Activated CD8-positive, alpha-beta T cell treated with anti-CD3 and anti-CD28 coated beads, Interleukin-2, amount 10 ng/mL, durations not matched to agents 7 days and 5 days (primary cell): ENCODE measurements around the gene ZNF221. TPM values are rescaled to one million over a fixed set of nuclear protein-coding genes. Genes with fewer than 3 reads are reported as not detected.

ENCODE experiments used
- ATAC-seq: fragments of 150-1000 bp; cut with Tn5 transposase; one replicate; pipeline ENCODE4 v1.10.0; 2021; ENCODE audit warnings: moderate library complexity
- CTCF ChIA-PET: fragments of 350-600 bp; sonication (Branson Sonifier 250); formaldehyde crosslinking; loops from one replicate; lab custom pipeline; 2021; ENCODE audit warnings: antibody characterized with exemption; lab: Charles Lee
- POLR2A ChIA-PET: fragments of 350-600 bp; sonication (Branson Sonifier 250); formaldehyde crosslinking; loops from one replicate; lab custom pipeline; 2021; ENCODE audit warnings: antibody characterized with exemption; lab: Charles Lee
- DNase-seq: peaks from one replicate; pipeline ENCODE4 v3.0.0-alpha.2; 2020
- H3K27ac Mint-ChIP-seq: one replicate; pipeline ENCODE4 v1.8.0; 2021; ENCODE audit warnings: mild to moderate bottlenecking, mixed read lengths
- H3K27me3 Mint-ChIP-seq: one replicate; pipeline ENCODE4 v1.8.0; 2021; ENCODE audit warnings: low read depth, mixed read lengths
- H3K36me3 Mint-ChIP-seq: one replicate; pipeline ENCODE4 v1.8.0; 2021; ENCODE audit warnings: low read depth, mixed read lengths
- H3K4me1 Mint-ChIP-seq: one replicate; pipeline ENCODE4 v1.8.0; 2021; ENCODE audit warnings: low read depth, mixed read lengths
- H3K4me3 Mint-ChIP-seq: one replicate; pipeline ENCODE4 v1.8.0; 2021; ENCODE audit warnings: mild to moderate bottlenecking, mixed read lengths
- H3K9me3 Mint-ChIP-seq: one replicate; pipeline ENCODE4 v1.8.0; 2022; ENCODE audit warnings: mixed read lengths; ENCODE audit not compliant: insufficient read depth
- total RNA-seq, 2 experiments: library from RNA; stranded (reverse); gene quantifications; one replicate each; pipeline ENCODE4 v1.2.3, GENCODE V29; 2021

The ZNF221 gene
- total RNA-seq: 1 to 10 TPM; 1.9 TPM

- Mint-ChIP-seq H3K27me3 (peaks cover 13% of the 10 kb centered on the region), H3K4me1 (peaks cover 11% of the 10 kb centered on the region), H3K4me3 (peak within 1 kb of the TSS; percentile 93), H3K27ac (peak within 1 kb of the TSS; percentile 77), H3K9me3 (peaks cover 36% of the 10 kb centered on the region), H3K36me3 (peaks cover 17% of the 10 kb centered on the region)
- ATAC-seq (peak; percentile 91), DNase-seq (peak; percentile 77)
- ChIA-PET CTCF (interaction anchor here (1.2 to 1.8 kb wide), 3 partner anchors 16 to 67 kb away, joined by 3 to 6 read pairs (median 5); partner anchors contain the start of genes ZNF404 and ZNF45), POLR2A (interaction anchor here (0.6 to 1.6 kb wide), 2 partner anchors 16 to 121 kb away, joined by 4 to 6 read pairs; partner anchors contain the start of gene ZNF45)
Measured at GRCh38 chr19:43950834-43951645, at the start of gene ZNF221. Gene ZNF221, plus strand, starts transcription at chr19:43951228. Its CDS starts 11,499 bp downstream, at chr19:43962727.

DNA sequence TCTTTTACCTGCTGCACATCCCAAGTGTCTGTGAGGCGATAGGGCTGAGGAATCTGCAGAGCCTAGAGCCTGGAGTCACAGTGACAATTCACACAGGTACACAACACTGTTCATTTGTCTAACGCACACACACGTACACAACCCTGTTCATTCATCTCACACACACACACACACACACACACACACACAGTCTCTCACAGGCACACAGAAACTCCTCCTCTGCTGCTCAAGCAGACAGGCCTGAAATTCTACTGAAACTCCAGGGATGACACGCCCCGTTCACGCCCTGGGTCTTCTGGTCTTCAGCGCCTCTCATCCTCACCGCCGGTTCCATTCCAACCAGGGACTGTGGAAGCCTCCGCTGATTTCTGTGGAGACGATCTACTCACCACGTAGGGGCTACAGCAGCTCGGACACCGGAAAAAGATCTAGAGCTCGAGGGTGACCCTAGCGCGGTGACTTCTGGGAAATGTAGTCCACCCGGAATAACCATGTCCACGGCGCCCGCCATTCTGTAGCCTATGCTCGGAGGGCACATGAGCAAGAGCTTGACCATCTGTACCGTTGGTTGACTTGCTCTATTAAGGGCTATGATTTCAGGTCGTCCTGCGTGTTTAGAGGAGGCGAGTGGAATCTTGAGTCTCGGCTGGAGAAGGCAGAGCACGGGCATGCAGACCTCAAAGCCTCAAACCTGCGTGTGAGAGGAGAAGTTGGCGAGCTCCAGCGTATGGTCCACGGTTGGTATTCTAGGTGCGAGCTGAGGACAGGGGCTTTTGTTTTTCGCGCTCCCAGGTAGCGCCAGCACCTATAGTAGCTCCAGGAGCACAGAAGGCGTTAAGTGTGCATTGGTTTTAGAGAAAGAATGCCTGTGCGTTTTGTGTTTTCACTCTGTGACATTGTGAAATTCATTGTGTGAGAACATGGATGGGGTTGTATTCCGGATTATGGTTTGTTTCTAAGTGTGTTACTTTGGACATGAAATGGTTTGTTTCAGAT lies 49.3 kb upstream of the ZNF221 start:
- CTCF ChIA-PET: interaction anchor here (1.4 kb wide), 1 partner anchor 193 kb away, joined by 4 read pairs; no protein-coding TSS in a partner anchor
- ATAC-seq (peak; percentile 95), DNase-seq (peak; percentile 78)
- POLR2A ChIA-PET: interaction anchor here (0.6 to 1.0 kb wide), 5 partner anchors 12 to 311 kb away, joined by 3 to 8 read pairs (median 4); partner anchors contain the start of gene ZNF45
- peak overlapping the region; percentile 84 for H3K4me3 Mint-ChIP-seq
- H3K4me1 Mint-ChIP-seq: peaks cover 18% of the 10 kb centered on the region
- no peaks in the 10 kb centered on the region for H3K27me3 Mint-ChIP-seq
- H3K9me3 Mint-ChIP-seq: peaks cover 61% of the 10 kb centered on the region
- H3K36me3 Mint-ChIP-seq: peaks cover 38% of the 10 kb centered on the region
- peak overlapping the region; percentile 87 for H3K27ac Mint-ChIP-seq

- H3K36me3 Mint-ChIP-seq: peaks cover 37% of the 10 kb centered on the region
- DNase-seq (no peak), ATAC-seq (no peak)
- H3K9me3 Mint-ChIP-seq: peaks cover 64% of the 10 kb centered on the region
- H3K4me3 Mint-ChIP-seq: peak overlapping the region; percentile 84
- no peak overlapping the region for H3K27ac Mint-ChIP-seq
- no peaks in the 10 kb centered on the region for H3K27me3 Mint-ChIP-seq
- POLR2A ChIA-PET: interaction anchor here (0.6 kb wide), 2 partner anchors 243 to 310 kb away, joined by 3 to 8 read pairs; no protein-coding TSS in a partner anchor
- peaks cover 18% of the 10 kb centered on the region for H3K4me1 Mint-ChIP-seq
- CTCF ChIA-PET: no interaction called here
Measured at GRCh38 chr19:43902399-43902798, 48.6 kb upstream of the ZNF221 start.

DNA sequence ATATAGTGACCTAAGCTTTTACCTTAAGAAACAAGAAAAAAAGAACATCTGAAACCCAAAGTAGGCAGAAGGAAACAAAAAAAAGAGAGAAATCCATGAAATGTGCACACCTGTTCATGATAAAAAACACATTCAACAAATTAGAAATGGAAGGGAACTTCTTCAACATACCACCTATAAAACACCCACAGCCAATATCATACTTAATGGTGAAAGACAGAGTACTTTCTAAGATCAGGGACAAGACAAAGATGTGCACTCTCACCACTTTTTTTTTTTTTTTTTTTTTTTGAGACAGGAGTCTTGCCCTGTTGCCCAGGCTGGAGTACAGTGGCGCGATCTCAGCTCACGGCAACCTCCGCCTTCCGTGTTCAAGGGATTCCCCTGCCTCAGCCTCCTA lies 45.1 kb upstream of the ZNF221 start:
- H3K27me3 Mint-ChIP-seq: no peaks in the 10 kb centered on the region
- peaks cover 19% of the 10 kb centered on the region for H3K36me3 Mint-ChIP-seq
- no peak overlapping the region for H3K27ac Mint-ChIP-seq
- ChIA-PET POLR2A (no interaction called here), CTCF (no interaction called here)
- H3K9me3 Mint-ChIP-seq: peaks cover 57% of the 10 kb centered on the region
- DNase-seq: no peak
- no peak overlapping the region for H3K4me3 Mint-ChIP-seq
- H3K4me1 Mint-ChIP-seq: peaks cover 15% of the 10 kb centered on the region
- ATAC-seq: no peak

DNA sequence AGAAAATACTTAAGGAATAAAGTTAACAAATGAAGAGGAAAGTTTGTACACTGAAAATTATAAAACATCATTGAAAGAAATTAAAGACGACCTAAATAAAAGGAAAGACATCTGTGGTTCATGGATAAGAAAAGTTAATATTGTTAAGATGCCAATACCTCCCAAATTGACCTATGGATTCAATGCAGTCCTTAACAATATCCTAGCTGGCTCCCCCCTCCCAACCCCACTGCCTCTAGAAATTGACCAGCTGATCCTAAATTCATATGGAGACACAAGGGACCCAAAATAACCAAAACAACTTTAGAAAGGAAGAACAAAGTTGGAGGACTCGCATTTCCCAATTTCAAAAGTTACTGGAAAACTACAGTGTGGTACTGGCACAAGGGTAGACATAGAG lies 44.3 kb upstream of the ZNF221 start:
- ChIA-PET CTCF (no interaction called here), POLR2A (no interaction called here)
- Mint-ChIP-seq H3K9me3 (peaks cover 64% of the 10 kb centered on the region), H3K36me3 (peaks cover 12% of the 10 kb centered on the region), H3K27me3 (no peaks in the 10 kb centered on the region), H3K4me3 (no peak overlapping the region), H3K27ac (no peak overlapping the region), H3K4me1 (peaks cover 7% of the 10 kb centered on the region)
- ATAC-seq (no peak), DNase-seq (no peak)

- CTCF ChIA-PET: no interaction called here
- ATAC-seq: no peak
- Mint-ChIP-seq H3K36me3 (peaks cover 20% of the 10 kb centered on the region), H3K27me3 (no peaks in the 10 kb centered on the region), H3K27ac (no peak overlapping the region), H3K9me3 (peaks cover 71% of the 10 kb centered on the region), H3K4me1 (no peaks in the 10 kb centered on the region), H3K4me3 (no peak overlapping the region)
- no peak for DNase-seq
- POLR2A ChIA-PET: no interaction called here
Measured at GRCh38 chr19:43908659-43909058, 42.4 kb upstream of the ZNF221 start.

- Mint-ChIP-seq H3K36me3 (peaks cover 38% of the 10 kb centered on the region), H3K4me1 (no peaks in the 10 kb centered on the region)
Measured at GRCh38 chr19:43910884-43911283, 40.1 kb upstream of the ZNF221 start.

DNA sequence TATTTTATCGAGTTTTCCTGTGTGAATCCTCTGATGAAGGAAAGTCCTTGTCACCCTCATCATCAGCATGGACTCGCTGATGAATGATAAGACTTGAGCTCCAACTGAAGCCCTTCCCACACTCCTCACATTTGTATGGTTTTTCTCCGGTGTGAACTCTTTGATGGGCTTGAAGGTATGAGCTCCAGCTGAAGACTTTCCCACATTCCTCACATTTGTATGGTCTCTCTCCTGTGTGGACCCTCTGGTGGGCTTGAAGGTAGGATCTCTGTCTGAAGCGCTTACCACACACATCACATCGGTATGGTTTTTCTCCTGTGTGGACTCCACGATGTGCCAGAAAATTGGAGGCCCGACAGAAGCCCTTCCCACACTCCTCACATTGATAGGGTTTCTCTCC lies 37.6 kb upstream of the ZNF221 start:
- Mint-ChIP-seq H3K27me3 (no peaks in the 10 kb centered on the region), H3K36me3 (peaks cover 61% of the 10 kb centered on the region), H3K9me3 (peaks cover 72% of the 10 kb centered on the region), H3K4me1 (no peaks in the 10 kb centered on the region), H3K4me3 (no peak overlapping the region), H3K27ac (no peak overlapping the region)
- ChIA-PET CTCF (no interaction called here), POLR2A (interaction anchor here (1.6 kb wide), 1 partner anchor 12 kb away, joined by 3 read pairs; no protein-coding TSS in a partner anchor)
- ATAC-seq (no peak), DNase-seq (no peak)

More at GRCh38 chr19:43910884-43911283, 40.1 kb upstream of the ZNF221 start:
- ChIA-PET POLR2A (no interaction called here), CTCF (no interaction called here)
- H3K9me3 Mint-ChIP-seq: peaks cover 76% of the 10 kb centered on the region
- no peak overlapping the region for H3K4me3 Mint-ChIP-seq
- no peaks in the 10 kb centered on the region for H3K27me3 Mint-ChIP-seq
- no peak overlapping the region for H3K27ac Mint-ChIP-seq
- DNase-seq: no peak
- ATAC-seq: no peak

GRCh38 chr19:43914051-43914450 lies 37.0 kb upstream of the ZNF221 start:
- Mint-ChIP-seq H3K36me3 (peaks cover 68% of the 10 kb centered on the region), H3K4me1 (no peaks in the 10 kb centered on the region), H3K9me3 (peaks cover 76% of the 10 kb centered on the region), H3K27me3 (no peaks in the 10 kb centered on the region), H3K27ac (no peak overlapping the region), H3K4me3 (no peak overlapping the region)
- POLR2A ChIA-PET: interaction anchor here (1.6 kb wide), 1 partner anchor 12 kb away, joined by 3 read pairs; no protein-coding TSS in a partner anchor
- CTCF ChIA-PET: no interaction called here
- DNase-seq (no peak), ATAC-seq (no peak)

GRCh38 chr19:43923875-43924274 lies 27.2 kb upstream of the ZNF221 start:
- Mint-ChIP-seq H3K4me3 (no peak overlapping the region), H3K4me1 (no peaks in the 10 kb centered on the region), H3K27me3 (no peaks in the 10 kb centered on the region), H3K36me3 (peaks cover 89% of the 10 kb centered on the region), H3K9me3 (peaks cover 23% of the 10 kb centered on the region), H3K27ac (no peak overlapping the region)
- CTCF ChIA-PET: interaction anchor here (1.2 kb wide), 1 partner anchor 11 kb away, joined by 3 read pairs; the partner anchor contains the start of gene ZNF45
- ATAC-seq (no peak), DNase-seq (no peak)
- POLR2A ChIA-PET: no interaction called here

DNA sequence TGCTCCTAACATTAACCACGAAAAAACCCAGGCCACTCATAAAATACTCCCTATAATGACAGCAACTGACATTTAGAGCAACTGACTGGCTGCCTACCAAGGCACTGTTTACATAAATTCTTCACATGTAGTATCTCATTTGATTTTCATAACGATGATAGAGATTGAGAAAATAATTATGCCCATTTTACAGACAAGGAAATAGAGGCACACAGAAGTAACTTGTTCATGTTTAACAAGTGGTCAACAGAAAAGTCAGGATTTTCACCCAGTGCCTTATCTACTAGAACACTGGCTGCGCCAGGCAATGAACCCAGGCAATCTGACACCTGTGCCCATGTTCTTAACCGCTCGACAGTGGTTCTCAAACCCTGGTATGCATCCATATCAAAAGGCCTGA lies 22.2 kb upstream of the ZNF221 start:
- ChIA-PET POLR2A (no interaction called here), CTCF (no interaction called here)
- Mint-ChIP-seq H3K27ac (no peak overlapping the region), H3K27me3 (no peaks in the 10 kb centered on the region), H3K9me3 (peaks cover 3% of the 10 kb centered on the region), H3K4me3 (no peak overlapping the region), H3K36me3 (peaks cover 89% of the 10 kb centered on the region), H3K4me1 (peaks cover 10% of the 10 kb centered on the region)
- ATAC-seq (no peak), DNase-seq (no peak)
